ENCODE data around the gene HRH2. TPM values are rescaled to one million over a fixed set of nuclear protein-coding genes. Genes with fewer than 3 reads are reported as not detected.

The HRH2 gene
- total and polyA plus RNA-seq, 9 of the 15 experiments (the other 6 are each of a cell fraction or from before 2014, with no cell fraction given) = 0.04 TPM; not detected in 8

DNA sequence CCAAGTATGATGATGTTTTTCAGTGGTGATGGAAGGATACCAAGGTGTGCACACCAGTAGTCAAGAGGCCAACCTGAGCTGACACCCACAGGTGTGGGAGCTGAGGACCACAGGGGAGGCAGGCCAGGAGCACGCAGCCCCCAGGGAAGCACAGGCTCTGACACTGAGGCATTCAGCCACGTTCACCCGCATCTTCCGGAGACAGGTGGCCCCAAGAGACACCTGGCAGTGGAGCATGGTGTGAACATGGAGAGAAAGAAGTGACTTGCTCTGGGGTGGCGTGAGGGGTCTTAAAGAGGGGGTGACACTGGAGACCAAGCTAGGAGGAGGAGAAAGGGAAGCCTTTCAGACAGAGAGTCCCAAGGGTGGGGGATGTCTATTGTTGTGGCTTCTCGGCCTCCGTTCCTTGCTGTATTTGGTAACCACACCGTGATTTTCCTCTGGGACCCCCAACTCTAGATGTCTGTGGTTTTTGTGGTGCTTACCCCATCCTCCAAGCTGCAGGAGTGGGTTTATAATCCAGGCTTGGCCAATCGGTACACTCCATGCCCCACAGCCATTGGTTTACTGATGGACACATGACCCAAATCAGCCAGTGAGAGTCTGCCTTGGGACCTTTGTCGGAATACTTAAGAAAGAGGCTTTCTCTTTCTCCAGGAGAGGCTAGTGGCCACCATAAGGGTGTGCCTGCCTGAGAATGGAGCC is 84.6 kb downstream of the HRH2 start (continued):
- TF ChIP-seq NEUROD1 (IDR thresholded peaks at IDR 0.05; ENCODE audit: borderline replicate concordance, low read depth, low read length, partially characterized antibody) (no peak), MED1 (CRISPR knock-in tag; IDR thresholded peaks at IDR 0.05; ENCODE audit: borderline replicate concordance) (no peak)

DNA sequence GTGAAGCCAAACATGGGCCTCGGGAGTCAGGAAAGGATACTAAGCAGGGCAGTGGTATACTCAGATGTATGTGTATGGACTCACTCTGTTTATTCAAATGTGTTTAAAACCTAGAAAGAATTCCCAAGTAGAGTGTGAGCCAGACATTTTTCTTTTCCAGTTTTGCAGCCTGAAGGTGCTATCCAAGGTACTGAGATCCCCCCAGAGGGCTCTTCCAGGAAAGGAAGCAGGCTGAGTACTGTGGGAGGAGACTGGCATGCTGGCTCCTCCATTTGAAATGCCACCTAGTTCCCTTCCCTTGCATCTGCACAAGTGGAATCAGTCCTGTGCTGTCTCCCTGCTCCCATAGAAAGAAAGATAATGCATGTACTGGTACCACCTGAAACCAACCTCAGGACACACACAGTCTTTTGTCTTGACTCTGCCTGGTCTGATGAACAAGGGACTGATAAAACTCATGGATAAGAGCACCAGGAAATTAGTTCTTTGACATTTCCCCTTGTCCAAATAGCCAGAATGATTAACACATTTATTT is 85.9 kb downstream of the HRH2 start:
- BruUV-seq (replicated peaks) = no TSS peak
- no peak for DNase-seq (ENCODE audit: extremely low read depth in 1 of 4, low spot score in 3 of 4)
- ATAC-seq = no peak
- FAIRE-seq = no peak
- H3K36me3 ChIP-seq (ENCODE audit: control insufficient read depth, insufficient read depth, low read length) = no peaks in the 10 kb centered on the region
- no peak overlapping the region for H3K4me2 ChIP-seq (ENCODE audit: insufficient read depth, low read length)
- H3K4me3 ChIP-seq = no peak overlapping the region
- 0 out of 2 replicates have a peak, but pooled peaks have one; percentile 28 for TF ChIP-seq MIER1 (IDR thresholded peaks at IDR 0.05; ENCODE audit: low read depth)
- TF ChIP-seq HNRNPL (IDR thresholded peaks at IDR 0.05; ENCODE audit: low read depth, low read length) = no peak
- no peak for TF ChIP-seq ZNF143 (CRISPR knock-in tag; IDR thresholded peaks at IDR 0.05)
- peak; percentile 56 for TF ChIP-seq EHMT2 (IDR thresholded peaks at IDR 0.05)
- TF ChIP-seq, protein P1, sequence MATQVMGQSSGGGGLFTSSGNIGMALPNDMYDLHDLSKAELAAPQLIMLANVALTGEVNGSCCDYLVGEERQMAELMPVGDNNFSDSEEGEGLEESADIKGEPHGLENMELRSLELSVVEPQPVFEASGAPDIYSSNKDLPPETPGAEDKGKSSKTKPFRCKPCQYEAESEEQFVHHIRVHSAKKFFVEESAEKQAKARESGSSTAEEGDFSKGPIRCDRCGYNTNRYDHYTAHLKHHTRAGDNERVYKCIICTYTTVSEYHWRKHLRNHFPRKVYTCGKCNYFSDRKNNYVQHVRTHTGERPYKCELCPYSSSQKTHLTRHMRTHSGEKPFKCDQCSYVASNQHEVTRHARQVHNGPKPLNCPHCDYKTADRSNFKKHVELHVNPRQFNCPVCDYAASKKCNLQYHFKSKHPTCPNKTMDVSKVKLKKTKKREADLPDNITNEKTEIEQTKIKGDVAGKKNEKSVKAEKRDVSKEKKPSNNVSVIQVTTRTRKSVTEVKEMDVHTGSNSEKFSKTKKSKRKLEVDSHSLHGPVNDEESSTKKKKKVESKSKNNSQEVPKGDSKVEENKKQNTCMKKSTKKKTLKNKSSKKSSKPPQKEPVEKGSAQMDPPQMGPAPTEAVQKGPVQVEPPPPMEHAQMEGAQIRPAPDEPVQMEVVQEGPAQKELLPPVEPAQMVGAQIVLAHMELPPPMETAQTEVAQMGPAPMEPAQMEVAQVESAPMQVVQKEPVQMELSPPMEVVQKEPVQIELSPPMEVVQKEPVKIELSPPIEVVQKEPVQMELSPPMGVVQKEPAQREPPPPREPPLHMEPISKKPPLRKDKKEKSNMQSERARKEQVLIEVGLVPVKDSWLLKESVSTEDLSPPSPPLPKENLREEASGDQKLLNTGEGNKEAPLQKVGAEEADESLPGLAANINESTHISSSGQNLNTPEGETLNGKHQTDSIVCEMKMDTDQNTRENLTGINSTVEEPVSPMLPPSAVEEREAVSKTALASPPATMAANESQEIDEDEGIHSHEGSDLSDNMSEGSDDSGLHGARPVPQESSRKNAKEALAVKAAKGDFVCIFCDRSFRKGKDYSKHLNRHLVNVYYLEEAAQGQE (IDR thresholded peaks at IDR 0.05; ENCODE audit: borderline replicate concordance) = peak; percentile 91
- TF ChIP-seq, protein P1 (CRISPR knock-in tag; IDR thresholded peaks at IDR 0.05; ENCODE audit: low read depth) = peak; percentile 70; the same call in 1 of the 2 replicates
- H3K9me3 ChIP-seq (replicated peaks; ENCODE audit: control insufficient read depth, insufficient read depth, low read depth, low read length) = no peaks in the 10 kb centered on the region
- WGBS (ENCODE audit: insufficient coverage, low coverage, missing lambda C conversion rate) = 0% methylated on average over 1 of the region's 1 CpG
- CTCF ChIA-PET (ENCODE audit: low intra/inter-chr PET ratio) = no interaction called here
- no peak overlapping the region for H2AFZ ChIP-seq (ENCODE audit: low read depth, low read length)
- no peak overlapping the region for H3K27ac ChIP-seq (ENCODE audit: extremely low read depth, low read depth, low read length)
- H3K9ac ChIP-seq (ENCODE audit: insufficient read depth in 1 of 2, low read depth in 2 of 2, low read length in 2 of 2) = no peak overlapping the region
- peaks cover 0 to 13% of the 10 kb centered on the region in 2 experiments; a peak in 3 of 5 replicates for H3K27me3 ChIP-seq (ENCODE audit: control insufficient read depth in 2 of 2, insufficient read depth in 2 of 2, low read length in 2 of 2)
- intact Hi-C loops (cut with micrococcal nuclease) = no loop called here
- no peaks in the 10 kb centered on the region for H3K9me1 ChIP-seq (ENCODE audit: control insufficient read depth, insufficient read depth, low read length)
- H3K79me2 ChIP-seq (ENCODE audit: control insufficient read depth, insufficient read depth, low read length) = no peaks in the 10 kb centered on the region
- in situ Hi-C loops (cut with MboI) = loop anchor here (25.0 kb wide), 2 partner anchors 844 to 1369 kb away; no protein-coding TSS in a partner anchor
- H3K4me1 ChIP-seq (replicated peaks in 1 of 2; ENCODE audit: control insufficient read depth in 2 of 2, insufficient read depth in 2 of 2, low read length in 2 of 2) = no peaks in the 10 kb centered on the region
- H4K20me1 ChIP-seq (replicated peaks; ENCODE audit: control insufficient read depth, insufficient read depth, low read length) = peaks cover 1% of the 10 kb centered on the region; the same call in 1 of the 2 replicates
- POLR2A ChIA-PET = no interaction called here
